IPS-18c (cell line): ENCODE measurements around the gene MOV10L1.
"Not testable (repeated sequence)": the region's sequence is repeated elsewhere in the genome, so short reads cannot be mapped to it uniquely, and the experiment has no call there.

Experiments
- H3K4me3 ChIP-seq: 2 replicates; pipeline ENCODE4 v1.7.0; 2013; ENCODE audit warnings: low read depth, mild to moderate bottlenecking, low read length, moderate library complexity; ENCODE audit not compliant: insufficient read depth
- H3K9me3 ChIP-seq: one replicate; pipeline ENCODE4 v1.6.1; 2013; ENCODE audit warnings: mild to moderate bottlenecking, low read length, moderate library complexity; ENCODE audit not compliant: control insufficient read depth, insufficient read depth

MOV10L1 gene

DNA sequence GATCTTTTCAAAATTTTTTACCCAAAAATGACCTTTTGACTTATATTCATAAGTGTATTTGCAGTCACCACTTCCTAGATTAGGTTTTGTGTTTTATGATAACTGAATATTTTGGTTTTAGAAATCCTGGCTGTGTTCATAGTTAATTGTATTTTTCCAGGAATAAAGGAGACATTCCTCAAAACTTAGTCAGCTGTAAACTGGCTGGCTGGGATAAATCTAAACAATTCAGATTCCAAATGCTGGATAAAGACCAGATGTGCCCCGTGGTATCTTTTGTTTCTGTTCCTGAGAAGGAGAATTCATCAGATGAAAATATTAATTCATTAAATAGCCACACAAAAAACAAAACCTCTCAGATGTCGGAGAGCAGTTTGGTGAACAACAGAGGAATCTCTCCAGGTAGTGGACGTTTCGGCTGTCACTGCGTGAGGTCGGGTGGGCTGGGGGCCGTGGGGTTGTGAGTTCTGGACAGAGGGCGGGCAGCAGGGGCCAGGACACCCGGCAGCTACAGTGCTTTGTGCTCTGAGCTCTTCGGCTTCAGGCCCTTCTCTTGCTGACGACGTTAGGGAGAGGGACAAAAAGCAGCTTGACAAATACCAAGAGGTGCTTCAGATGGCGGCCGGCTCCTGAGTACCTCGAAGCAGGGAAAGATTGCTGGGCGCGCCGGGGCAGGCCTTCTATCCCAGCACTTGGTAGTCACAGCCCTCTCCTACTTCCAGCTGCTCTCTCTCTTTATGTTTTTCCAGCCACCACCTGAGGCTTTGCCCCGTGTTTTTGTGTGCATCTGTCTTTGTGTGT is 24.6 kb downstream of the MOV10L1 start:
- H3K9me3 ChIP-seq: no peaks in the 10 kb centered on the region
- H3K4me3 ChIP-seq: no peak overlapping the region

DNA sequence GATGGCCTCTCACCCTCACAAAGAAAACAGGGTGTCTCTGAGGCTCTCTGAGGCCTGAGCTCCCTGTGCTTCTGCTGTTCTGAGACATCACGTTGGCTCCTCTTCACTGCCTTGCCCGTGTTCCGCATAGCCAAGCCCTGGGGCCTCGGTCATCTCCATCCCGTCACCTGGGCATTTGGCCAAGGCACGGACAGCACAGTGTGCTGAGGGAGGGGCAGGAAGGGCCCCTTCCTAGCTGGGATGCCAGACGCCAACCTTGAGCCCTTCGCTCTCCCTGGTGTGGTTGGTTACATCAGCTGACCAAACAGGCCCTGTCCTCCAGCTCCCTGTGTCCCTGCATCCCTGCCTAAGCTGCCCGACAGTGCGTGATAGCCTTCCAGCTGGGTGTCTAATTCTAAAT is 25.9 kb downstream of the MOV10L1 start:
- Histone ChIP-seq H3K4me3 (no peak overlapping the region), H3K9me3 (no peaks in the 10 kb centered on the region)

DNA sequence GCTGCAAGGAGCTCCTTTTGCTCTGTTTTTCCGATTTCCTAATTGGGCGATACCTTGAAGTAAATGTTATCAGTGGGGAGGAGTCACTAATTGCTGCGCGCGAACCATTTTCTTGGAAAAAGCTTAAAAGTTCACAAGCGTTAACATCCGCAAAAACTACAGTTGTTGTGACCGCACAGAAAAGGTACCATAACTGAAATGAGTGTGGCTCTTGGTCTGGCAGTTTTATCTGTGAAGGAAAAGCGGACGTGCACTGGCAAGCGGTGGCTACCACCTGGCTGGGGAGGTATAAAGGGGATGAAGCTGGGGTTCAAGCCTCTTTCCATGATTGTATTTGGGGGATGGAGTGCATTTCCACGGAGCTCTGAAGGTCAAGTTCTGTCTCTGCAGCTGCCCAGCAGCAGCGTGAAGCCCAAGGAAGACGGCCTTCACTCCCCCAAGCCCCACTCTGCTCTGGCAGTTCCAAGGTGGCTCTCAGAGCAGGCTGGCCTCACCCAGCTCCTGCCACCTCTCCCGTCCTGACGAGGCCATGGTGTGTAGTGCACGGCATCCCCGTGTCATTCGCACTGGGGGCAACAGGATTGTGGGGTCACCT is 27.5 kb downstream of the MOV10L1 start:
- no peaks in the 10 kb centered on the region for H3K9me3 ChIP-seq

DNA sequence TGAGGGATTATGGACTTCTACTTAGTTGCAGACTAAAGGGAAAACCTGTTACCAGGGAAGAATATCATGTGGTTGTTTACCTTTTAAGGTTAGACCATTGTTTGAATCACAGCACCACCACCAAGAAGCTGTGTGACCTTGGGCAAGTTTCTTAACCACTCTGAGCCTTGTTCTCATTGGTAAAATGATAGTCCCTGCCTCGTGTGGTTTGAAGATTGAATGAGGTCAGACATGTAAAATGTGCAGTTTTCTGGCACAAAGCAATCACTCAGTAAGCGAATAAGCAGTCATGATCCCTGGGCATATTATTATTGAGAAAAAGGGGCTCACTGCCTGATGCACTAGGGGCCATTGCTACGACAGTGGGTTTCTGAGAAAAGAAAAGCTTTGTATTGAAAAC is 28.3 kb downstream of the MOV10L1 start:
- Histone ChIP-seq H3K4me3 (no peak overlapping the region), H3K9me3 (no peaks in the 10 kb centered on the region)

More for the DNA sequence above, 27.5 kb downstream of the MOV10L1 start:
- no peak overlapping the region for H3K4me3 ChIP-seq

DNA sequence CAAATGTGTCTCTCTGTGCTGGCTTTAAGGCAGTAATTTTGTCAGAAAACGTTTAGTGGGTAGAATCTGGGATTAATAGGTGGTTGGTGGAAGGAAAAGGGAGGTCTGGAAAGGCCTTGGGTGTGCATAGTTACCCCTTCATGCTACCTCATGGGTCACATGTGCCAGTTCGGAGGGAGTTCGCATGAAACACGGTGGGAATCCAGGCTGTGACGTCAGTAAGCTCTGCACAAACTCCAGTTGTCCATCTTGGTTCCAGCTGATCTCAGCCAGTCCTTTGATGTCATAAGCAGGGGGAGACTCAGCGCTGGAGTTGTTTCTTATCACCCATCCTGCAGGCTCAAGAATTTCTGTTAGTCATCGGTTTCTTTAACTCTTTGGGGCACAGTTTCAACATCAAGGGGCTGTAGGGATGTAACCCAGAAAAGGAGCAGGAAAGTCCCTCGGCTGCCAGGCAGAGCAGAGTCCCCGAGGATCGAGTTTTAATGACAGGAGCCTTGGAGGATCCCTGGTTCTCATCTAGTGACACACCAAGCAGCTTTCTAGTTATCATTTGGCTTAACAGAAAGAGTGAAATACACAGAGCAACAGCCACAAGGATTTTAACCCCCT is 28.9 kb downstream of the MOV10L1 start:
- H3K9me3 ChIP-seq: no peaks in the 10 kb centered on the region
- H3K4me3 ChIP-seq: no peak overlapping the region

DNA sequence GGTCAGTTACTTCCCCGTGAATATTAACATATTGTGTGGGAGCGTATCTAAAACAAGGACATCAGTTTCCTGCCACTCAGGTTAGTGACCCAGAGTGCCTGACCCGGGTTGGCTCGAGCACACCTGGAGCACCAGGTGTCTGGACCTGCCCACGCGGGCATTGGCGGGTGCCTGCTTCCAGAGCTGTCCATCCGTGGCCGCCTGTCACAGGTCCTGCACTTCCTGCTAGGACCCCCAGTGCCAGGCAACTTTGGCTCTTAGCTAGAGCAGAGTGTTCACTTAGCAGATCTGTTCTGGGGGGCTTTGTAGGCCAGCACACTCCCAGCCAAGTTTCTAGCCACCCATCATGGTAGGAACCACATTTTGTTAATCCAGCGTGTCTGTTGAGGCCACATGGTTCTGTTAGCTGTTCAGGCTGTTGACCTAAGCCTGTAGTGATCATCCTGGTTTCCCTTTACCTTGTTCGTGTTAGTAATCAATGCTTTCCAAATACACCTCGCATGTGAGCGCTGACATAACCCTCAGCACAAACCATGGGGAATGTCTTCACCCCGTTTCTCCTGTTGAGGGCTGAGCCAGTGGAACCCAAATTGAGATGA is 29.5 kb downstream of the MOV10L1 start:
- no peaks in the 10 kb centered on the region for H3K9me3 ChIP-seq

DNA sequence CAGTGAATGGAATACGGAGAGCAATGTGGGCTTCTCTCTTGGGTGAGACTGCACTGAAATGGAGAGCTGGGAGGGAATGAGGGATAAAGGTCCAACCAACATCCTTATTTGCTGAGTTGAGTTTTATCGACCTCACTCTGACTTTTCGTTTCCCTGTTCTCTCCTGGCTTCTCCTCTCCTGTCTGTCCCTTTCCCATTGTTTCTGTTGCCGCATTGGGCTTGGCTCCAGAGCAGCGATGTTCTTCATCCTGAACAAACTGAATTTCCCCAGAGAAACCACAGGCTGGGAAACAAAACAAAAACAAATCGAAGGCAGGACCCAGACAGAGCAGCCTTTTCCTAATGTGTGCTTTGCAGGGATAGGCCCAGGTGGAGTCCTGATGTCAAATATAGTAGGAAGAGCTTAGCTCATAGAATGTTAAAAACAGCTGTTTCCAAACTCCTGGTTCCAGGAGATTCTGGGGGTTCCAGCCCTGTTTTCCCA is 30.0 kb downstream of the MOV10L1 start:
- no peaks in the 10 kb centered on the region for H3K9me3 ChIP-seq
- no peak overlapping the region for H3K4me3 ChIP-seq

More for the DNA sequence above, 29.5 kb downstream of the MOV10L1 start:
- no peak overlapping the region for H3K4me3 ChIP-seq

DNA sequence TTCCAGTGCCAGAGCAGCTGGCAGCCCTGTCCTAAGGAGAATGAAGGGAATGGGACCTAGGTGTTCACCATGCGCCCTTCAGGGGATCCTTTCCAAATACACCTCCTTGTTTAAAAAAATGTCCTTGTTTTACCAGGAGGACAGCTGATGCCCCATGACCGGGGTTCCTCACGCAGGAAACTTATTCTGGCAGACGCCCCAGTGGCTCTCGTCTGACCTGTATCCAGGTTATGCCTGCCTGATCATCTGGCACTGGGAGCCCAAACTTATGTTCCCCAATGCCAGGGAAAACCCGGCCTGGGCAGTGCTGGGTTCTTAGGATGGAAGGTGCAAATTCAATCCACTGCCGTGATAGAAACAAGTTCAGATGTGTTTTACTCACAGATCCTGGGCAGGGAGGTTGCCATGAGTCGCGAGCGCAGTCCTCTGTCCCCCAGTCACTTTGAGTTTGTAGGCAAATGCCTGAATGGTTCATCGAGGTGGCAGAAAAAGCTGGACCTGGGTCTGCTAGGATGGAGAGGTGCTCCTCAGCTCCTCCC is 31.5 kb downstream of the MOV10L1 start:
- Histone ChIP-seq H3K4me3 (no peak overlapping the region), H3K9me3 (no peaks in the 10 kb centered on the region)

DNA sequence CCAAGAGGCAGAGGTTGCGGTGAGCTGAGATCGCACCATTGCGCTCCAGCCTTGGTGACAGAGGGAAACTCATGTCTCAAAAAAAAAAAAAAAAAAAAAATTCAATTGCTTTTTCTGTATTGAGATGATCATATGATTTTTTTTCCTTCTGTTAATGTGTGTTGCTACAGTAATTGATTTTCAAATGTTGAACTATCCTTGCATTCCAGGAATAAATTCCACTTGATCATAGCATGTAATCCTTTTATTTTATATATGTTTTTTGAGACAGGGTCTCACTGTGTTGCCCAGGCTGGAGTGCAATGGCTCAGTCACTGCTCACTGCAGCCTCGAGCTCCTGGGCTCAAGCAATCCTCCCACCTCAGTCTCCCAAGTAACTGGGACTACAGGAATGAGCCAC is 33.3 kb downstream of the MOV10L1 start:
- Histone ChIP-seq H3K4me3 (no peak overlapping the region), H3K9me3 (peaks cover 2% of the 10 kb centered on the region)

DNA sequence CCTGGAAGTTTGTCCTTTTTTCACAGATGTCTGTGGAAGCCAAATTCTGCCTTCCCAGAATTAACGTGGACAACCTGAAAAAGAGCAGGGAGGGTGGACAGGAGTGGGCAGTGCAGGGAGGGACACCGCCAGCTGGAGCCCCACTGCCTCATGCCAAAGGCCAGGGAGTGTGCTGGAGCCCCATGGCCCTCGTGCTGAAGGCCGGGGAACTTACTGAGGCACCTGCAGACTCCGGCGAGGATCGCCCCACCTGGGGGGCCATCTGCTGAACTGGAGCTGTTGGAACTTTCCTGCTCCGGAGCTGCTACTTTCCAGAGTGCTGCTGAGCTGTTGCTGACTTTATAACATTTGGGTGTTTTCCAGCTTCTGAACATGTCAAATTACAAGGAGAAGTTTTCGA is 35.2 kb downstream of the MOV10L1 start:
- Histone ChIP-seq H3K4me3 (no peak overlapping the region), H3K9me3 (peaks cover 2% of the 10 kb centered on the region)

DNA sequence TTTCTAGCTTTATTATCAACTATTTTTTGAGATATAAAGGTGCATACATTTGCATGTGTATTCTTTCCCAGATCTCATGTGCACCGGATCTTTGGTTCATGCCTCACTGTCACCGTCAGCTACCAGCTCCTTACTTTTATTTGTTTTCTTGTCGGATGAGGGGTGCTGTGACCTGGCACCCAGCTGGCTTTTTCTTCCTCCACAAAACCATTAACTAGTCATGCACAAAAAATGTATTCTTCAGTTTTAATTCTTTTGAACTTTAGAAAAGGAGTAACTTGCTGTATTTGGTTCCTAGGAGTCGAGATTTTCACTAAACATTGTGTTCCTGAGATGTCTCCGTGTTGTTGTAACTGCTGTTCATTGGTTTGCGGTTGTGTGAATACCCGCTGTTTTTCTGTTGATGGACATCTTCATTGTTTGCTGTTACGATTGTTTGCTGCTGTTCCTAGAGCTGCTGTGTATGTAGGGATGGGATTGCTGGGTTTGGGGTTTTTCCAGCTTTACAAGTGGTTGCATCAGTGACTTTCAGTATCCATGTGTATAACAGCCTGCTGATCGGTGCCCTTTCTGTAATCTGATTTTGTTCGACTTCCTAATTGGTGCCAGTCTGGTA is 39.4 kb downstream of the MOV10L1 start:
- Histone ChIP-seq H3K4me3 (no peak overlapping the region), H3K9me3 (peaks cover 2% of the 10 kb centered on the region)

DNA sequence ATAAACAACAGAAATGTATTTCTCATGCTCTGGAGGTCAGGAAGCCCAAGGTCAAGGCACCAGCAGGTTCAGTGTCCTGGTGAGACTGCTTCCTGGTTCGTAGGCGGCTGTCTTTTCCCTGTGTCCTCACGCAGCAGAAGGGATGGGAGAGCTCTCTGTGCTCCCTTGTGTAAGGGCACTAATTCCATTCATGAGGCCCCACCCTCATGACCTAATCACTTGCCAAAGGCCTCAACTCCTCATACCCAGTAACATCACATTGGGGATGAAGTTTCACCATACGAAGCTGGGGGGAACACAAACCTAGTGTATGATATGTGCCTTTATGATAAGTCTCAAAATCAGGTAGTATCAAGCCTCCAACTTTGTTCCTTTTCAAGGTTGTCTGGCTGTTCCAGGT is 42.1 kb downstream of the MOV10L1 start:
- no peak overlapping the region for H3K4me3 ChIP-seq
- peaks cover 5% of the 10 kb centered on the region for H3K9me3 ChIP-seq

DNA sequence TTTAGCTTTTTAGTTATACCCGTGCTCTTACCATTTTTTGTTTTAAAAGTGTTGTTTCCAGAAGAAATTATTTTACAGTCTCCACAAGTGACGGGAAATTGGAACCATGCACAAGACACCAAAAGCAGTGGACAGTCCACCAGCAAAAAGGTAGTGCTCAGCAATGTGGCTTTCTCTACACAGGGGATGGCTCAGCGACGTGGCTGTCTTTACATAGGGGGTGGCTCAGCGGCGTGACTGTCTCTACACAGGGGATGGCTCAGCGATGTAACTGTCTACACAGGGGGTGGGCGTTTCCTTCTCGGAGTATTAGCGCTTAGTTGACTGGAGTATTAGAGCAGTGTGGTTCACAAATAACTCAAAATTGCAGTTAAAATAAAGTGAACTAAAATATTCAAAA is 44.7 kb downstream of the MOV10L1 start:
- no peak overlapping the region for H3K4me3 ChIP-seq
- peaks cover 2% of the 10 kb centered on the region for H3K9me3 ChIP-seq

DNA sequence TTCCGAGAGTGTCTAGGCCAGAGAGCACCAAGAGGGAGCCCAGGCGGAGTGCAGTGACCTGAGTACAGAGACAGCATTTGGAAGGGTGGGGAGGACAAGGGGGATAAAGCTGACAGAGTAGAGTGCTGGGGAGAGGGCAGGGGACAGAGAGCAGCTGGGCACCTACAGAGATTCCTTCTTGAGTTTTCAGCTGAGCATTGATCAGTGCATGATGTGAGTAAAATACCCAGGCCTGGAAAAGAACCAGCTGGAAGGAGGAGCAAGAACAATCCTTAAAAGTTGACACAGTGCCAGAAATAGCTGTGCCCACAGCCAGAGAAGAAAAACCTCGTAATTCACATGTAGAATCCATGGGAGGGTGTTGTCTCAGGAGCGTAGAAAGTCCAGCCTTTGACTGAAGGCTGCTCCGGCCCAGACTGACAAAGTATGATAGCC is 46.8 kb downstream of the MOV10L1 start:
- Histone ChIP-seq H3K9me3 (peaks cover 2% of the 10 kb centered on the region), H3K4me3 (no peak overlapping the region)

DNA sequence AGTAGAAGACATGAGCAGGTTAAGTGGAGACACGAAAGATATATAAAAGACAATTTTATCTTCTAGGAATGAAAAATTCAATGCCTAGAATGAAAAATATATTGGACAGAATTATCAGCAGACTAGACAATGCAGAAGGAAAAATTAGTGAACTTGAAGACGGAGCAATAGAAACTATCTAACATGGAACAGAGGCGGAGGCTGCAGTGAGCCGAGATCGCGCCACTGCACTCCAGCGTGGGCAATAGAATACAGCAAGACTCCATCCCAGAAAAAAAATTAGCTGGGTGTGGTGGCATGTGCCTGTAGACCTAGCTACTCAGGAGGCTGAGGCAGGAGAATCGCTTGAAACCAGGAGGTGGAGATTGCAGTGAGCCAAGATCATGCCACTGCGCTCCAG is 47.5 kb downstream of the MOV10L1 start:
- not testable (repeated sequence) for H3K4me3 ChIP-seq, H3K9me3 ChIP-seq

DNA sequence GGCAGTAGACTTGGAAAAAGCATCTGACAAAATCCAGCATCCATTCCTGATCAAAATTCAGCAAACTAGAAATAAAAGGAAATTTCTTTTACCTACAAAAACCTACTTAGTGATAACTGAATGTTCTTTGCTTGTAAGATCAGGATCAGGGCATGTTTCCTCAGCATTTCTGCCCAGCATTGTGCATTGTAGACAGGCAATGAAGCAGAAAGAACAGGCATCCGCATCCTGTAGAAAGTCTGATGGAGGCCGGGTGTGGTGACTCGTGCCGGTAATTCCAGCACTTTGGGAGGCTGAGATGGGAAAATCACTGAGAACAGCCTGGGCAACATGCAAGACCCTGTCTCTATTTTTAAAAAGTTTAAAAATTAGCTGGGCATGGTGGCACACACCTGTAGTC is 48.2 kb downstream of the MOV10L1 start:
- no peak overlapping the region for H3K4me3 ChIP-seq
- H3K9me3 ChIP-seq: peaks cover 2% of the 10 kb centered on the region

DNA sequence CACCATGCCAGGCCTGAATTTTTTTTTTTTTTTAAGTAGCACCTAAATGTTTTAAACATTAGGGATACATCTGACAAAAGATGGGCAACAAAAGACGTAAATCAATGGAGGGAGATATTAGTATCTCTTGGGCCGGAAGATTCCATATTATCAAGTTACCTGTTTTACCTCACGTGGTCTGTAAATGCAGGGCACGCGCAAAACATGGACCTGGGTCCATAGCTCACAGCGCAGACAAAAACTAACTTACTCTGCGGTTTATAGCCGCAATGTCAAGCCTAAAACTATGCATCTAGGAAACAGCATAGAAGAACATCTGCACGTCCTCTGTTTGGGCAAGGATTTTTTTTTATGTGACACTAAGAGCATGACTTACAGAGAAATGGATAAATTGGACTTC is 49.2 kb downstream of the MOV10L1 start:
- no peak overlapping the region for H3K4me3 ChIP-seq
- H3K9me3 ChIP-seq: peaks cover 2% of the 10 kb centered on the region
